T-cell (primary cell): ENCODE results near the gene STRIP1. TPM values are rescaled to one million over a fixed set of nuclear protein-coding genes. Genes with fewer than 3 reads are reported as not detected.

Experiments
- ATAC-seq, 4 experiments: fragments of 200-7000 bp in 3 of 4; fragments of 150-1000 bp in 1 of 4; cut with Tn5 transposase; replicated peaks in 1 of 4; 1 replicate in 3 of 4; 2 replicates in 1 of 4; pipeline ENCODE4 v1.10.0; 2021; ENCODE audit warnings: moderate library complexity in 3 of 4, mild to moderate bottlenecking in 2 of 4, moderate number of reproducible peaks in 1 of 4
- CTCF ChIA-PET, 2 donors: fragments of 300-600 bp; sonication (Branson Sonifier 250); formaldehyde crosslinking; loops; one replicate each; lab custom pipeline; 2022; ENCODE audit warnings: antibody characterized with exemption in 2 of 2; lab: Charles Lee
- POLR2A ChIA-PET, 2 donors: fragments of 300-600 bp; sonication (Branson Sonifier 250); formaldehyde crosslinking; loops; one replicate each; lab custom pipeline; 2022; ENCODE audit warnings: antibody characterized with exemption in 2 of 2; lab: Charles Lee
- DNase-seq, 35 experiments: peaks; one replicate each; pipeline versions ENCODE4 v3.0.0 to v3.0.0-alpha.2; 2013 to 2023
- H3K27ac ChIP-seq: one replicate; pipeline ENCODE4 v1.5.1; 2013; ENCODE audit warnings: low read length
- H3K27me3 ChIP-seq, 2 experiments: replicated peaks in 1 of 2; 1 replicate in 1 of 2; 2 replicates in 1 of 2; pipeline versions ENCODE4 v1.6.1 to v1.7.0; 2013; ENCODE audit warnings: low read length in 1 of 2, mixed read lengths in 1 of 2; ENCODE audit not compliant: control insufficient read depth in 2 of 2, insufficient read depth in 2 of 2; ENCODE audit errors: extremely low read depth in 1 of 2
- H3K36me3 ChIP-seq, 2 donors: 1 replicate in 1 of 2; 2 replicates in 1 of 2; pipeline versions ENCODE4 v1.6.1 to v1.7.0; 2013; ENCODE audit warnings: low read length in 1 of 2; ENCODE audit not compliant: control insufficient read depth in 2 of 2, insufficient read depth in 1 of 2; ENCODE audit errors: extremely low read depth in 1 of 2
- H3K4me1 ChIP-seq, 2 experiments: 1 replicate in 1 of 2; 2 replicates in 1 of 2; pipeline versions ENCODE4 v1.6.1 to v1.7.0; 2013; ENCODE audit warnings: low read length in 2 of 2, mixed read lengths in 1 of 2; ENCODE audit not compliant: insufficient read depth in 2 of 2, control insufficient read depth in 1 of 2; ENCODE audit errors: extremely low read depth in 1 of 2
- H3K4me3 ChIP-seq, 2 donors: 1 replicate in 1 of 2; 2 replicates in 1 of 2; pipeline versions ENCODE4 v1.5.1 to v1.7.0; 2013; ENCODE audit warnings: mild to moderate bottlenecking in 2 of 2, low read length in 1 of 2, moderate library complexity in 1 of 2; ENCODE audit not compliant: control insufficient read depth in 1 of 2; ENCODE audit errors: extremely low read depth in 1 of 2
- H3K9me3 ChIP-seq: 2 replicates; pipeline ENCODE4 v1.7.0; 2013
- H3K27ac Mint-ChIP-seq, 2 donors: one replicate each; pipeline ENCODE4 v1.8.0; 2020 to 2021; ENCODE audit warnings: mild to moderate bottlenecking in 2 of 2, mixed read lengths in 2 of 2
- H3K27me3 Mint-ChIP-seq, 2 donors: one replicate each; pipeline ENCODE4 v1.8.0; 2021 to 2022; ENCODE audit warnings: mixed read lengths in 2 of 2
- H3K36me3 Mint-ChIP-seq: one replicate; pipeline ENCODE4 v1.8.0; 2021; ENCODE audit warnings: mixed read lengths
- H3K4me1 Mint-ChIP-seq, 3 donors: one replicate each; pipeline ENCODE4 v1.8.0; 2020 to 2022; ENCODE audit warnings: mixed read lengths in 3 of 3, mild to moderate bottlenecking in 1 of 3
- H3K4me3 Mint-ChIP-seq, 3 donors: one replicate each; pipeline ENCODE4 v1.8.0; 2020 to 2022; ENCODE audit warnings: mild to moderate bottlenecking in 3 of 3, mixed read lengths in 3 of 3, moderate library complexity in 3 of 3
- H3K9me3 Mint-ChIP-seq, 3 donors: one replicate each; pipeline ENCODE4 v1.8.0; 2020 to 2022; ENCODE audit warnings: mixed read lengths in 3 of 3
- WGBS: methylation state at CpG from one replicate; pipeline ENCODE4 v1.1.5; 2013; ENCODE audit warnings: missing lambda C conversion rate; ENCODE audit not compliant: insufficient coverage; 5-methylcytosine and 5-hydroxymethylcytosine counted together
- total RNA-seq, 35 experiments: library from RNA in 6 of 35; stranded (reverse) in 6 of 35; fragments of 120-200 nt in 1 of 35; gene quantifications; one replicate each; pipeline versions ENCODE4 v1.2.1 to v1.2.4 and lab custom pipeline; 2013 to 2026

The STRIP1 gene
- total RNA-seq, 5 donors from 2014 or later (not counting 1 experiment from before 2014, with no cell fraction given), result 70.6 to 87.2 (median 73.3) TPM

DNA sequence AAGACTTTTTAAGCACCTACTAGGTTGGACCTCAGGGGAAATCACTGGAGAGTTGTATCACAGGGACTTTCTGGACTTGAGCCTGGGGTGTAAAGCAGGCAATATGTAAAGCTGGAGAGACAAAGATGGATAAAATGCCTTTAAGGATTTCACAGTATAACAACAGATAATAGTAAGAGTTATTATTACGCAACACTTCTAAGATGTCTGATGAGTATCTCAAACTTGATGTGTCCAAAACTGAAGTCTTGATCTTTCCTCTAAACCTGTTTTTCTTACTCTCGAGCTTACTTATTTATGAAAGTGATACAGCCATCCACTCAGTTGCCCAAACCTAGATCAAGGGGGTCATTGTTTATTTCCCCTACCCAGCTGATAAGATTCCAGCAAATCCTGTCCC, 2.1 kb upstream of the STRIP1 start:
- Histone ChIP-seq H3K4me3 (no peak overlapping the region), H3K36me3 (peaks cover 0 to 4% of the 10 kb centered on the region in 2 donors), H3K27ac (no peak overlapping the region), H3K27me3 (no peaks in the 10 kb centered on the region), H3K4me1 (peaks cover 18 to 43% of the 10 kb centered on the region in 2 experiments), H3K9me3 (no peaks in the 10 kb centered on the region)
- Mint-ChIP-seq H3K36me3 (no peaks in the 10 kb centered on the region), H3K4me3 (peak overlapping the region in 1 of 3 donors; percentile 84), H3K9me3 (no peaks in the 10 kb centered on the region), H3K4me1 (peaks cover 53 to 65% (median 53%) of the 10 kb centered on the region in 3 donors), H3K27me3 (no peaks in the 10 kb centered on the region), H3K27ac (peak overlapping the region; percentile 30 to 85)
- ATAC-seq, result no peak
- ChIA-PET CTCF (interaction anchor here in 1 of 2 donors (0.6 kb wide), 1 partner anchor 611 kb away, joined by 3 read pairs; no protein-coding TSS in a partner anchor), POLR2A (no interaction called here)
- 100% methylated on average over 1 of the region's 2 CpGs for WGBS
- DNase-seq, result no peak

DNA sequence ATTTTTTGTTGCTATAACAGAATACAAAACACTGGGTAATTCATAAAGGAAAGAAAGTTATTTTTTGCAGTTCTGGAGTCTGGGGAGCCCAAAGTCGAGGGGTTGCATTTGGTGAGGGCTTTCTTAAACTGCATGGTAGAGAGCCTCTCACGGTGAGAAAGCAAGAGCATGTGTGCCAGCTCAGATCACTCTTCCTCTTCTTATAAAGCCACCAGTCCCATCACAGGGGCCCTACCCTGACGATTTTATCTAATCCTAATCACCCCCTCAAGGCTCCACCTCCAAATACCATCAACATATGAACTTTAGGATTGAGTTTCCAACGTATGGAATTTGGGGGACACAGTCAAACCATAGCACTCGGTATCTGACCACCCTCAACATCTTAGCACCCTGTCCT, 1.0 kb upstream of the STRIP1 start:
- ChIA-PET CTCF (no interaction called here), POLR2A (no interaction called here)
- Mint-ChIP-seq H3K27me3 (no peaks in the 10 kb centered on the region), H3K27ac (peak overlapping the region; percentile 85 to 93), H3K4me1 (peaks cover 53 to 65% (median 53%) of the 10 kb centered on the region in 3 donors), H3K4me3 (peak overlapping the region in 2 of 3 donors; percentile 84 to 92), H3K9me3 (no peaks in the 10 kb centered on the region), H3K36me3 (peaks cover 5% of the 10 kb centered on the region)
- DNase-seq (no peak), ATAC-seq (no peak)
- Histone ChIP-seq H3K9me3 (no peaks in the 10 kb centered on the region), H3K27me3 (no peaks in the 10 kb centered on the region), H3K4me1 (peaks cover 18 to 43% of the 10 kb centered on the region in 2 experiments), H3K4me3 (no peak overlapping the region), H3K36me3 (peaks cover 0 to 12% of the 10 kb centered on the region in 2 donors), H3K27ac (peak overlapping the region; percentile 67)
- 79% methylated on average over 3 of the region's 5 CpGs for WGBS

DNA sequence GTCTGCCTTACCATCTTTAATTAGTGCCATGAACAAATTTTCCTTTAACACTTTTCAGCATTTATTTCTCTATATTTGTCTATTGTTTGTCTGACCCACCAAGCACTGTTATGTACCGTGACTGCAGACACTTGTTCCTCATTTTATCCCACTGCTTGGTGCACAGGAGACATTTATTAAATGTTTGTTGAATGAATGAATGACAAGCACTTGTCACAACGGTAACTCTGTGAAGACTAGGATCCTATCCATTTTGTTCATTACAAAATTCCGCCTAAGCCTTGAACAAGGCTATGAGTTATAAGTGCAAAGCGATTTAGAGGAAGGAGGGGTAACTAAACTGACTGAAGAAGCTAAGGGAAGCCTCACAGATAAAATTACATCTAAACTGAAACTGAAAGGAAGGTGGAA, 379 bp upstream of the STRIP1 start:
- peaks cover 11% of the 10 kb centered on the region for H3K36me3 Mint-ChIP-seq
- H3K4me3 Mint-ChIP-seq, result peak overlapping the region; percentile 84 to 96 (median 92)
- Histone ChIP-seq H3K4me3 (peak overlapping the region; percentile 91 to 93), H3K27me3 (no peaks in the 10 kb centered on the region), H3K4me1 (peaks cover 18 to 43% of the 10 kb centered on the region in 2 experiments), H3K36me3 (peaks cover 4 to 19% of the 10 kb centered on the region in 2 donors), H3K9me3 (no peaks in the 10 kb centered on the region), H3K27ac (peak overlapping the region; percentile 67)
- CTCF ChIA-PET, result interaction anchor here in 1 of 2 donors (1.2 to 1.9 kb wide), 3 partner anchors 49 to 426 kb away, joined by 3 to 13 read pairs (median 4); partner anchors contain the start of gene AHCYL1
- H3K9me3 Mint-ChIP-seq, result no peaks in the 10 kb centered on the region
- no peaks in the 10 kb centered on the region for H3K27me3 Mint-ChIP-seq
- ATAC-seq, result no peak
- no peak for DNase-seq
- H3K4me1 Mint-ChIP-seq, result peaks cover 53 to 65% (median 53%) of the 10 kb centered on the region in 3 donors
- peak overlapping the region; percentile 85 to 93 for H3K27ac Mint-ChIP-seq
- WGBS, result 50% methylated on average over 1 of the region's 4 CpGs
- POLR2A ChIA-PET, result interaction anchor here (0.6 to 1.1 kb wide), 2 partner anchors 26 to 485 kb away, joined by 3 to 4 read pairs; no protein-coding TSS in a partner anchor

DNA sequence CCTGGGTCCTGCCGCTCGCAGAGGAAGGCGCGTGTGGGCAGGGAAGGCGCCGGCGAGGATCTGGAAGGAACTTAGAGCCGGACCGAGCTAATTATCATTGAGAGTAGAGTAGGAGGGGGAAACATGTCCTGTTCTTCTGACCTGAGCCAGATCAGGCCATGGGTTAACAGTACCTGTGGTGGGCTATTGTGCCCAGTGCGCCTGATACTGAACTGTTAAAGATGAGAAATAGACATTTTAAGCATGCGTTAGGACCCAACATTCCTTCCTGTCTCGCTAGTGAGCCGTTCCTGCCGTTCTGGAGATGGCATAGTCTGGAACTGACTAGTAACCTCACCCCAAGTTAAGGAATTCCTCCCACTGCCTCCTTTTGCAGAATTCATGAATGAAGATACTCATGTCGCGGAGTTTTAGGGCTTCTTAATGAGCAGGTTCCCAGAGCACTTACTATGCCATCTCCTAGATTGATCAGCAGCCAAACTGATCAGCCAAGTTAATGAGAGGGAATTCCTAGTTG, 870 bp downstream of the STRIP1 start:
- POLR2A ChIA-PET, result interaction anchor here in 1 of 2 donors (1.2 kb wide), 1 partner anchor 10 kb away, joined by 15 read pairs; no protein-coding TSS in a partner anchor
- Mint-ChIP-seq H3K9me3 (no peaks in the 10 kb centered on the region), H3K36me3 (peaks cover 14% of the 10 kb centered on the region), H3K27me3 (no peaks in the 10 kb centered on the region), H3K4me1 (peaks cover 46 to 63% (median 52%) of the 10 kb centered on the region in 3 donors), H3K27ac (peak overlapping the region; percentile 41 to 66), H3K4me3 (peak overlapping the region; percentile 84 to 89 (median 84))
- no peak overlapping the region for H3K27ac ChIP-seq
- H3K36me3 ChIP-seq, result peaks cover 11 to 30% of the 10 kb centered on the region in 2 donors
- H3K4me1 ChIP-seq, result peaks cover 18 to 36% of the 10 kb centered on the region in 2 experiments
- H3K4me3 ChIP-seq, result peak overlapping the region; percentile 91 to 93
- DNase-seq (peak in 1 of 35 experiments; percentile 15), ATAC-seq (no peak)
- H3K9me3 ChIP-seq, result no peaks in the 10 kb centered on the region
- no peaks in the 10 kb centered on the region for H3K27me3 ChIP-seq
- WGBS, result 2% methylated on average over 13 of the region's 16 CpGs
- CTCF ChIA-PET, result interaction anchor here in 1 of 2 donors (0.9 to 1.9 kb wide), 4 partner anchors 25 to 425 kb away, joined by 3 to 13 read pairs (median 4); partner anchors contain the start of gene AHCYL1

DNA sequence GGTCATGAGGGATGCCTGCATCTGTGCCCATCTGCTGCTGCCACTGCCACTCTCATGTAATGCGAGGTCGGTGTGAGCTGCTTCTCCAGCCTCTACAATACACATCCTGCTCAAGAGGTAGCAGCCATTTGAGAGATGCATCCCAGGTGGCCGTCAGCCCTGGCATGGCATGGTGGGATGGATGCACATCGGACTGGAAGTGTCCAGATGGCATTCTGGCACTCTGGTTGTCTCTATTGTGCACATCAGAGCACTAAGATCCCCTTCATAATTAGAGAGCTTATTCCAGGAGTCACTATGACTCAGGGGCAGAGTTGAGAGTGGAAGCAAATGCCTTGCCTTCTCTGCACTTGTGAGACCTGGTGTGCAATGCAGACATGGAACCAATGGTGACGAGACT, 3.8 kb downstream of the STRIP1 start:
- H3K4me3 Mint-ChIP-seq, result no peak overlapping the region
- no peaks in the 10 kb centered on the region for H3K27me3 ChIP-seq
- ATAC-seq (no peak), DNase-seq (no peak)
- H3K9me3 ChIP-seq, result no peaks in the 10 kb centered on the region
- H3K27ac Mint-ChIP-seq, result no peak overlapping the region
- no peaks in the 10 kb centered on the region for H3K27me3 Mint-ChIP-seq
- ChIA-PET POLR2A (interaction anchor here in 1 of 2 donors (0.6 kb wide), 1 partner anchor 297 kb away, joined by 3 read pairs; no protein-coding TSS in a partner anchor), CTCF (interaction anchor here (0.5 to 1.0 kb wide), 4 partner anchors 9 to 138 kb away, joined by 3 to 4 read pairs (median 4); no protein-coding TSS in a partner anchor)
- H3K4me1 Mint-ChIP-seq, result peaks cover 27 to 37% (median 31%) of the 10 kb centered on the region in 3 donors
- H3K4me1 ChIP-seq, result peaks cover 15 to 24% of the 10 kb centered on the region in 2 experiments
- H3K27ac ChIP-seq, result no peak overlapping the region
- H3K36me3 Mint-ChIP-seq, result peaks cover 36% of the 10 kb centered on the region
- H3K4me3 ChIP-seq, result no peak overlapping the region
- no peaks in the 10 kb centered on the region for H3K9me3 Mint-ChIP-seq
- peaks cover 19 to 60% of the 10 kb centered on the region in 2 donors for H3K36me3 ChIP-seq
- 100% methylated on average over 1 of the region's 5 CpGs for WGBS

DNA sequence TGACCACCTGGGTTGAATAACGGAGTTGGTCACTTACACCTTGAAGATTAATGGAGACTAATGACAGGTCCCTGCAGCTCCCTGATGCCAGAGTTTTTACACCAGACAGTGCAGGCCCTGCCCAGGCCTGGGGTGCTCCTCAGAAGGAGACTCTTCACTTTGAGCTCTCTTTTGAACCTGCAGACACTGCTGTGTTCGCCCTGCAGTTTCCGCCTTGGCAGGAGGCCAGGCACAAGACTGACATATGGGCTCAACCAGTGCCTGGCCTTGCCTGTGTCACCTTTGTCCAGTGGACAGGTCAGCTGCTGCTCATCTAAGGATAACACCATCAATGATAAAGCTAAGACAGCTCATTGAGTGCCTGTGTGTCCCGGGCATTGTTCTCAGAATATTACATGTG, 5.2 kb downstream of the STRIP1 start:
- ChIA-PET POLR2A (interaction anchor here in 1 of 2 donors (0.6 kb wide), 1 partner anchor 612 kb away, joined by 3 read pairs; no protein-coding TSS in a partner anchor), CTCF (interaction anchor here in 1 of 2 donors (0.9 to 1.5 kb wide), 2 partner anchors 15 to 21 kb away, joined by 4 to 5 read pairs; no protein-coding TSS in a partner anchor)
- Histone ChIP-seq H3K4me1 (peaks cover 11 to 16% of the 10 kb centered on the region in 2 experiments), H3K4me3 (no peak overlapping the region), H3K36me3 (peaks cover 19 to 72% of the 10 kb centered on the region in 2 donors), H3K27ac (no peak overlapping the region), H3K27me3 (no peaks in the 10 kb centered on the region), H3K9me3 (no peaks in the 10 kb centered on the region)
- ATAC-seq (no peak), DNase-seq (no peak)
- Mint-ChIP-seq H3K4me1 (peaks cover 16 to 25% (median 20%) of the 10 kb centered on the region in 3 donors), H3K9me3 (no peaks in the 10 kb centered on the region), H3K36me3 (peaks cover 45% of the 10 kb centered on the region), H3K27ac (no peak overlapping the region), H3K27me3 (no peaks in the 10 kb centered on the region), H3K4me3 (no peak overlapping the region)
- 93% methylated on average over 3 of the region's 4 CpGs for WGBS
